ENCODE measurements around the gene SEMA3C. TPM values are rescaled to one million over a fixed set of nuclear protein-coding genes. Genes with fewer than 3 reads are reported as not detected.
A peak's percentile ranks its signal among the peaks of the same experiment; 100 is the strongest.

Gene SEMA3C
- total and polyA plus RNA-seq, 2 donors (not counting 1 experiment from before 2014, with no cell fraction given) = 310 to 322 TPM

GRCh38 chr7:80773787-80774508, 144.9 kb downstream of the SEMA3C start:
- H2AFZ ChIP-seq (ENCODE audit: low read length) = no peak overlapping the region
- peaks cover 2% of the 10 kb centered on the region for H3K36me3 ChIP-seq (ENCODE audit: control insufficient read depth, insufficient read depth, low read length)
- H3K4me1 ChIP-seq (ENCODE audit: control insufficient read depth, extremely low read depth, insufficient read depth, low read length) = peaks cover 4% of the 10 kb centered on the region
- no peaks in the 10 kb centered on the region for H4K20me1 ChIP-seq (ENCODE audit: control insufficient read depth, extremely low read depth, insufficient read depth, low read length)
- H3K4me3 ChIP-seq (replicated peaks in 1 of 4; ENCODE audit: control extremely low read depth in 1 of 4, insufficient read depth in 1 of 4, low read depth in 3 of 4, low read length in 4 of 4) = no peak overlapping the region
- no peaks in the 10 kb centered on the region for H3K9me3 ChIP-seq (ENCODE audit: control insufficient read depth, insufficient read depth, low read depth, low read length)
- H3K9ac ChIP-seq (ENCODE audit: insufficient read depth, low read length) = no peak overlapping the region
- no peak overlapping the region for H3K4me2 ChIP-seq (ENCODE audit: extremely low read depth, insufficient read depth, low read length)
- no peak for DNase-seq (ENCODE audit: low read depth in 2 of 2)
- H3K27ac ChIP-seq (ENCODE audit: insufficient read depth, low read length) = no peak overlapping the region
- TF ChIP-seq CTCF (conservative IDR thresholded peaks at IDR 0.05 in 1 of 2, IDR thresholded peaks at IDR 0.05 in 1 of 2; ENCODE audit: low read depth in 1 of 2, low read length in 2 of 2) (no peak), EZH2 (IDR thresholded peaks at IDR 0.05; ENCODE audit: low read length, missing control alignments) (no peak)
- H3K27me3 ChIP-seq (ENCODE audit: control insufficient read depth, insufficient read depth, low read length) = no peaks in the 10 kb centered on the region
- no peaks in the 10 kb centered on the region for H3K79me2 ChIP-seq (ENCODE audit: control insufficient read depth, insufficient read depth, low read length)

GRCh38 chr7:80772347-80772993, 146.4 kb downstream of the SEMA3C start:
- no peak overlapping the region for H3K4me2 ChIP-seq (ENCODE audit: extremely low read depth, insufficient read depth, low read length)
- TF ChIP-seq EZH2 (IDR thresholded peaks at IDR 0.05; ENCODE audit: low read length, missing control alignments) = no peak
- TF ChIP-seq CTCF (conservative IDR thresholded peaks at IDR 0.05 in 1 of 2, IDR thresholded peaks at IDR 0.05 in 1 of 2; ENCODE audit: low read depth in 1 of 2, low read length in 2 of 2) = no peak
- DNase-seq (ENCODE audit: low read depth in 2 of 2) = no peak
- H2AFZ ChIP-seq (ENCODE audit: low read length) = no peak overlapping the region
- no peaks in the 10 kb centered on the region for H3K27me3 ChIP-seq (ENCODE audit: control insufficient read depth, insufficient read depth, low read length)
- H3K4me3 ChIP-seq (replicated peaks in 1 of 4; ENCODE audit: control extremely low read depth in 1 of 4, insufficient read depth in 1 of 4, low read depth in 3 of 4, low read length in 4 of 4) = no peak overlapping the region
- H3K79me2 ChIP-seq (ENCODE audit: control insufficient read depth, insufficient read depth, low read length) = no peaks in the 10 kb centered on the region
- peaks cover 4% of the 10 kb centered on the region for H3K4me1 ChIP-seq (ENCODE audit: control insufficient read depth, extremely low read depth, insufficient read depth, low read length)
- H3K9me3 ChIP-seq (ENCODE audit: control insufficient read depth, insufficient read depth, low read depth, low read length) = no peaks in the 10 kb centered on the region
- H4K20me1 ChIP-seq (ENCODE audit: control insufficient read depth, extremely low read depth, insufficient read depth, low read length) = no peaks in the 10 kb centered on the region
- H3K27ac ChIP-seq (ENCODE audit: insufficient read depth, low read length) = no peak overlapping the region
- peaks cover 2% of the 10 kb centered on the region for H3K36me3 ChIP-seq (ENCODE audit: control insufficient read depth, insufficient read depth, low read length)
- H3K9ac ChIP-seq (ENCODE audit: insufficient read depth, low read length) = no peak overlapping the region

GRCh38 chr7:80771523-80771922, 147.3 kb downstream of the SEMA3C start:
- H3K27me3 ChIP-seq (ENCODE audit: control insufficient read depth, insufficient read depth, low read length) = no peaks in the 10 kb centered on the region
- DNase-seq (ENCODE audit: low read depth in 2 of 2) = peak in 1 of 2 donors; percentile 70
- H3K27ac ChIP-seq (ENCODE audit: insufficient read depth, low read length) = peak overlapping the region; percentile 13
- peaks cover 4% of the 10 kb centered on the region for H3K4me1 ChIP-seq (ENCODE audit: control insufficient read depth, extremely low read depth, insufficient read depth, low read length)
- no peaks in the 10 kb centered on the region for H3K9me3 ChIP-seq (ENCODE audit: control insufficient read depth, insufficient read depth, low read depth, low read length)
- H3K9ac ChIP-seq (ENCODE audit: insufficient read depth, low read length) = no peak overlapping the region
- H2AFZ ChIP-seq (ENCODE audit: low read length) = no peak overlapping the region
- no peak overlapping the region for H3K4me3 ChIP-seq (replicated peaks in 1 of 4; ENCODE audit: control extremely low read depth in 1 of 4, insufficient read depth in 1 of 4, low read depth in 3 of 4, low read length in 4 of 4)
- H3K36me3 ChIP-seq (ENCODE audit: control insufficient read depth, insufficient read depth, low read length) = peaks cover 2% of the 10 kb centered on the region
- peak overlapping the region; percentile 56 for H3K4me2 ChIP-seq (ENCODE audit: extremely low read depth, insufficient read depth, low read length)
- H3K79me2 ChIP-seq (ENCODE audit: control insufficient read depth, insufficient read depth, low read length) = no peaks in the 10 kb centered on the region
- no peaks in the 10 kb centered on the region for H4K20me1 ChIP-seq (ENCODE audit: control insufficient read depth, extremely low read depth, insufficient read depth, low read length)
- TF ChIP-seq CTCF (conservative IDR thresholded peaks at IDR 0.05 in 1 of 2, IDR thresholded peaks at IDR 0.05 in 1 of 2; ENCODE audit: low read depth in 1 of 2, low read length in 2 of 2) = no peak
- no peak for TF ChIP-seq EZH2 (IDR thresholded peaks at IDR 0.05; ENCODE audit: low read length, missing control alignments)
